Erythroblast (primary cell): ENCODE data around the gene DHRSX.

ENCODE experiments used
- GATA1 ChIP-seq: IDR thresholded peaks from 2 replicates; pipeline ENCODE4 v1.6.1; 2011; ENCODE audit warnings: low read depth, mild to moderate bottlenecking, control low read depth, low read length, moderate library complexity
- POLR2A ChIP-seq: IDR thresholded peaks from 2 replicates; pipeline ENCODE4 v1.6.1; 2011; ENCODE audit warnings: mild to moderate bottlenecking, low read length

- TF ChIP-seq POLR2A (no peak), GATA1 (no peak)
Measured at GRCh38 chrX:2388669-2389068, 112.1 kb downstream of the DHRSX start.
